Sigmoid colon (tissue), 4 donors: ENCODE measurements around the gene GRN.

Experiments
- CTCF ChIP-seq, 4 experiments: fragments of 450-650 bp in 3 of 4; fragments of 200-600 bp in 1 of 4; IDR thresholded peaks; one replicate each; pipeline ENCODE4 v1.5.1; 2016 to 2019; ENCODE audit warnings: antibody characterized with exemption in 4 of 4, mild to moderate bottlenecking in 3 of 4, moderate library complexity in 2 of 4
- EP300 ChIP-seq, 4 donors: sonication (generic); formaldehyde crosslinking; IDR thresholded peaks; one replicate each; pipeline ENCODE4 v1.6.1; 2017; ENCODE audit warnings: antibody characterized with exemption in 4 of 4
- POLR2A ChIP-seq, 2 donors: fragments of 450-650 bp; IDR thresholded peaks; one replicate each; pipeline ENCODE4 v1.6.1; 2016; ENCODE audit warnings: antibody characterized with exemption in 2 of 2, mild to moderate bottlenecking in 2 of 2, moderate library complexity in 2 of 2

- TF ChIP-seq CTCF (IDR thresholded peaks at IDR 0.05) (no peak), POLR2A (IDR thresholded peaks at IDR 0.05) (no peak), EP300 (IDR thresholded peaks at IDR 0.05) (no peak)
Measured at GRCh38 chr17:44314031-44314430, 31.1 kb upstream of the GRN start.
